NCI-H2196 (cell line): Measurements from ENCODE around the gene TMEM52.

Experiments used
- DNase-seq: peaks from one replicate; lab custom pipeline; 2025; ENCODE audit not compliant: unreplicated experiment; lab: John Stamatoyannopoulos, UW

The TMEM52 gene

DNA sequence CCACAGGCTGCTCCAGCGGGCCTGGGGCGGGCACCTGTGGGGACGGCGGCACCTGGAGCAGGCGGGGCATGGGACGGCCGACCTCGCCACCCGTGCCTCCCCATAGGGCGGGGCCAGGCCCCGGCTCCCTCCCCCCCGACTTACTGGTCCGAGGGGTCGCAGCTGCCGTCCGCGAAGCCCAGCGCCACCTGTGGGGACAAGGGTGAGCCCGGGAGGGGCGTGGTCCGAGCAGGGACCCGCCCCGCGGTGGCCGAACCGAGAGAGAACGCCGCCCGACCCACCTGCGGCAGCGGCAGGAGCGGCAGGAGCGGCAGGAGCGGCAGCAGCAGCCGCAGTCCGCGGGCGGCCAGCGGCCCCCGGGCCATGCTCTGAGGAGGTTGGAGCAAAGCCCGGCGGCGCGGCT lies at the start of gene TMEM52:
TSS of gene TMEM52 (minus strand) at position 379 of the 403 bp plus-strand sequence. CDS start at position 365, 14 bp downstream.
- no peak for DNase-seq

DNA sequence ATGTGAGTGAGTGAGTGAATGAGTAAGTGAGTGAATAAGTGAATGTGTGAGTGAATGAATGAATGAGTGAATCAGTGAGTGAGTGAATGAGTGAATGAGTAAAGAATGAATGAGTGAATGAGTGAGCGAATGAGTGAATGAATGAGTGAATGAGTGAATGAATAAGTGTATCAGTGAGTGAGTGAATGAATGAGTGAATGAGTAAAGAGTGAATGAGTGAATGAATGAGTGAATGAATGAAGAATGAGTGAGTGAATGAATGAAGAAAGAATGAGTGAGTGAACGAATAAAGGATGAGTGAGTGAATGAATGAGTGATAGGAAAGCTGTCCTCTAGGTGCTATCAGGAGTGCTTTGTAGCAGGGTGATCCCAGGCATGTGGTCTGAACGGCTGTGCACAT lies 48.8 kb upstream of the TMEM52 start:
- DNase-seq, result no peak

DNA sequence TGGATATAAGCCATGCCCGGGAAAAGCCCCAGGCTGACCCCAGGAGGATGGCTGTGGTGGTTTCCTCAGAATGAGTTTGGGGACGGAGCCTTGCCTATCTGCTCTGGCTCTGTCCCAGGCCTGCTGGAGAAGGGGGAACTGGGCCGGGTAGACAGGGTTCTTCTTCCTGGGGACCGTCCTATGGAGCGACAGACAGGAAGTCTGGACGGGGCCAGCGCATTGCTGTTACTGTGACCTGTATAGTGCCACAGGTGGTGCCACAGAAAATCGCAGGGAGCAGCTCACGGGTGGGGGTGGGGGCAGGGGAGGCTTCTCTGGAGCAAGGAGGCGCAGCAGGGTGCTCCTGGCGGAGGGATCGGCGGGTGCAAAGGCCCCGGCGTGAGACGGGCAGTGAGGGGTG lies 48.1 kb upstream of the TMEM52 start:
- no peak for DNase-seq

DNA sequence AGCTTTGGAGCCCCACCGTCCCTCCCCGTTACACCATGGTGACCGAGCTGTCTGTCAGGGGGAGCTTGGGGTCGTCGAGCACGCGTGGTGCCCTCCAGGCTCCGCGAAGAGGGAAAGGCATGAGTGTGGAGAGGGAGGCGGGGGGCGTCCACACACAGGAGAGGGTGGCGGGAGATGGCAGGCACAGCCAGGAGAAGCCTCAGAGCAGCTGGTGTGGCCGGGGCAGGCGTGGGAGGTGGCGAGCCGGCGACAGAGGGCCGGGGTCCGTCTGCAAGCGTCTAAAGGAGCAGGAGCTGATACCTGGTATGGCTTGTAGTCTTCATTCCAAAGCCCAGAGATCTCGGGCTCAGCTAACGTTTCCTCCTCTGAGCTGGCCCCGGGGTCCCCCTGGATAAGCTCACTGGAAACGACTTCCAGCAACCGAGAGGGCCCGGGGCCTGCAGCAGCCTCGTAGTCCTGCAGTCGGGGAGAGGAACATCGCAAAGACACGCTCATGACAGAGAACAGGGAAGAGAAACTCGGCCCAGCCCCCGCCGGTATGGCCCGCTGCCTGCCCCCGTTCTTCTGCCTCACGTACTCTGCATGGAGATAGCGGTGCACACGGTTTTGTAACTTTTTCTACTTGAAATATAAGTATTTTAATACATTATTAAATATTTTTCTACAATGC lies 47.1 kb upstream of the TMEM52 start:
- DNase-seq, result no peak

DNA sequence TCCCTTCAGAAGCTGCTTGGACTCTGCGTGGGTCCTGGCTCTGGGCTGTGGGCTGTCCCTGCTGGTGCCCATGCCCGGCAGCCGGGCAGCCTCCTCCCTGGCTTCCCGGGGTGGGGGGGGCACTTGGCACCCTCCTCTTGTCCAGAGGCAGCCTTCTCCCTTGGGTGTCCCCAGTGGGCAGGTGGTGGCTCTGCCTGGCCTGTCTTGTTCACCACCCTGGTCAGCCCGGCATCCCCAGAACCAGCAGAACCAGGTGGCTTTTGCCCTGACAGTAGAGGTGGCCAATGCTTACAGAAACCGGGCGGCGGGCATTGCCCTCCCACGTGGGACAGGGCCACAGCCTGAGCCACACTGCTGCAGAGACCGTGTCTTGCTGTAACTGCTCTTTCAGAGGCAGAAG lies 46.5 kb upstream of the TMEM52 start:
- no peak for DNase-seq

DNA sequence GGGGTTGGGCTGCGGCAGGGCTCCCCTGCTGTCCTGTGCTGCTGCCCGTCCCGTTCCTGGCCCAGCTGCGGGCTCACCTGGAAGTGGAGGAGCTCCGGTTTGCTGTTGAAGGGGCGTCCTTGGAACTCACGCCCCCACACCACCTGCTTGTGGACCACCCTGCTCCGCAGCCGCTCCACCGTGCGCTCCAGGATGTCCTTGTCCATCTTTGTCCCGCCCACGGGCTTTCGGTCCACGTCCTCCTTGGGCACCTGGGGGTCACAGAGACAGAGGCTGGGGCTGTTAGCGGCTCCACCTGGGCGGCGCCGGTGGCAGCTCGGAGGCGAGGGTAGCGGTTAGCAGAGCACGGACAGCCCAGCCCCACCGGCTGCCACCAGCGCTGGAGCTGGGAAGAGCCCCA lies 45.7 kb upstream of the TMEM52 start:
- no peak for DNase-seq

DNA sequence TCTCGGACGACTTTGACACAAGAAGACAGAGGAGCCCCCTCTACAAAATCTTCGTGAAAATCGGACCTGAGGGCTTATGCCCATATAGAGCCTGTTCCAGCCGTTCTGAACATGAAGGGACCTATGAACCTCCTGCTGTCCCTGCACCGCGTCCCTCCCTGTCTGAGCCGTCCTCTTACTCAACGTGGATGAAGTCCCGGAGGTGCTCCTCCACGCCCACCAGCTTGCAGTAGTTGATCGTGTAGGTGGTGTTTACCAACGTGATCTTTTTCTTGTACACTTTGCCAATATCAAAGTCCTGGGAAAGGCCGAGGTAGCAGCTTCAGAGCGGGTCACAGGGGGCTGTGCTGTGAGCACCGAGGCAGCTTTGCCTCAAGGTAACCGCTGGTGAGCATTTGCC lies 44.5 kb upstream of the TMEM52 start:
- no peak for DNase-seq

DNA sequence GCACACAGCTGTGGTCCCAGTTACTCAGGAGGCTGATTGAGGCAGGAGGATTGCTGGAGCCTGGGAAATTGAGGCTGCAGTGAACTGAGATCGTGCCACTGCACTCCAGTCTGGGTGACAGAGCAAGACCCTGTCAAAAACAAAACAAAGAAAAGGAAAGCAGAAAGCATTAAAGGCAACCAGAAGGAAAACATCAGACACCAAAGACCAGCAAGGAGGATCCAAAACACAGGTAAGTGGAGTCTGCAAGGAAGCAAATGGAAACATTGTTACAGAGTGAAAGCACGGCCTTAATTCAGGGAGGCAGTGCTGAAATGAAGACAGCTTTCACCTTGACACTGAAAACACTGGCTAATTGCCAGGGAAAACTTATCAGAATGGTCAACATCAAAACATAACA lies 43.7 kb upstream of the TMEM52 start:
- no peak for DNase-seq

DNA sequence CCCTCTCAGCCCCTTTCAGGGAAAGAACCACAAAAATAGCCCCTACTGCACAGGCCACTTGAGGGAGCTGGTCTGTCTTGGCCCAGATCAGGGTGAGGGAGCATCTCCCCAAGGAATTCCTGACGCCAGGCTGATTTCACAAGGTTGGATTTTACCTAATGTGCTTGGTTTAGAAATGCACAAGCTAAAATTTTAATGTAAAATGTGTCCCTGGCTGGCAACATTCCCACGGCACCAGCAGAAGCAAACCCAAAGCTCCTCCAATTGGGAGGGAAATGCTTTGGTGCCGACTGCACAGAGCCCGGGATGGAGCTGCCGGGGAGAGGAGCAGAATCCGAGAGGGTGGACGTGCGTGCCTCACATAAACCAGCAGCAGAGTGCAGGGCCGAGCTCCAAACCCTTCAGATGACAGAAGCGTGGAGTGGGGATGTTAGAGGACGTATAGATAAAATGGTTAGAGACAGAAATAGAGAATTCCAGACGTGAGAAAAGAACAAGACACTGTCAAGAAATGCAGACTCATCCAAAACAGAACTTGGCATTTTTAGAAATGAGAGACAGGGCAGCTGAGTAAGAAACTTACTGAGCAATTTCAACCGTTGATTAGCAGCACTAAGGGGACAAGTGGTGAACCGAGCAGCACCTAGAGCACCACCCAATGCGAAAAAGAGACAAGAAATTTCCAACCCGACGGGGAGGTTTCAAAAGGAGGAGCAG lies 41.6 kb upstream of the TMEM52 start:
- no peak for DNase-seq

DNA sequence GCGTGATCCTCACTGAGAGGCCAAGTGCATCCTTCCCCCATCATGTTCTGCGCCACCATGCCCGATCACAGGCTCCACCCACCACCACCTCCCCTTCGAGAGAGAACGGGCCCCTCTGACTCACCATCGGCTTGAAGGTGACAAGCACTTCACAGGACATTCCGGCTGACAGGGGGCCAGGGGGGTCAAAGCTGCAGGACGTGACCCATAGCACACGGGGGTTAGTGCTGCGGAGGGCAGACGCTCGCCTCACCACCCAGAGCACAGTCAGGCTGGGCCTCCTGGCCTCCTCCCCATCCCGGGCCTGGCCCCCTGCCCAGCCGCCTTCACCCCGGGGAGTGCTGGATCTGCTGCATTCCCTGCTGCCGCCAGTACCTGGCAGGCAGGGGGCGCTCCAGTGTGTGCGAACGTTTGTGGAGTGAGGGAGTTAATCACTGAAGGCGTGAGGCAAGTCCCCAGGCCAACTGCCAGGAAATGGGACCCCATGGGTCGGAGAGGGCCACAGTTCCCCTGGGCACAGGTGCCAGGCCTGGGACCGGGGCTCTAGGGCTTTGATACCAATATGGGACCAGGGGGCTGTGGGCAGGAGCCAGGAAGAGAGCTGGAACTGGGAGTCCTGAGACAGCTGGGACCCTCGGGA lies 40.9 kb upstream of the TMEM52 start:
- DNase-seq, result peak; percentile 98

DNA sequence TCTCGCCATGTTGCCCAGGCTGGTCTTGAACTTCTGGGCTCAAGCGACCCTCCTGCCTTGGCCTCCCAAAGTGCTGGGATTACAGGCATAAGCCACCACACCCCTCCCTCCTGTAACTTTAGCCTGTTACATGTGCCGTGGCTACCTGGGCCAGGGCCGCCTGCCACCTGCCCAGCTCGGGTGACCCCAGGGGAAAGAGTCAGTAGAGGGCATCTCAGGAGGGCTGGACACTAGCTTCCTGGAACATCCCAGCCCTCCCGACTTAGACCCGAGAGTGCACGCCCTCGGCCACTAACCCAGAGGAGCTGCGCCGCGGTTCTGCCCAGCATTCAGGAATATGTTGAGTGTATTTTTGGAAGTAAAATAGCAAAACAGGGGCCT lies 40.4 kb upstream of the TMEM52 start:
- peak; percentile 59 for DNase-seq

DNA sequence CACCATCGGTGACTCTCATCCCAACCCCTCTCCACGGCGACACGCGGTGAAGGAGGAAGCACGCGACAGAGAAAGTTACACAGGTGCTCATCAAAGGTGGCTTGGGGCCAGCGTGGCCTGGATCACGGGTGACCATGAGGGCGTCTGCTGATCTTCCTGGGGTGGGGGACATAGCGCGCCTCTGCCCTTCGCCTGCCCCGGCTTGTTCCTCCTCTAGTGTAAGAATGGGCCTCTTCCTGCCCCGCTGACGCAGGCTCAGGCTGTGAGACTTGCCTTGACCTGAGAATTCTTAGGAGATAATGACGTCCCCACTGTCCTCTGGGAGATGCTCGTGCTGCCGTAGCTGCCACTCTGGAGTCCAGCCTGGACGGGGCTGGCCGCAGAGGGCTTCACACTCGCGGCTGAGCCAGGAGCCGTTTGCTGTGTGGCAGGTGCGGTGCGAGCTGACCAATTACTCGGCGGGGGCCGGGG lies 39.0 kb upstream of the TMEM52 start:
- DNase-seq, result no peak

DNA sequence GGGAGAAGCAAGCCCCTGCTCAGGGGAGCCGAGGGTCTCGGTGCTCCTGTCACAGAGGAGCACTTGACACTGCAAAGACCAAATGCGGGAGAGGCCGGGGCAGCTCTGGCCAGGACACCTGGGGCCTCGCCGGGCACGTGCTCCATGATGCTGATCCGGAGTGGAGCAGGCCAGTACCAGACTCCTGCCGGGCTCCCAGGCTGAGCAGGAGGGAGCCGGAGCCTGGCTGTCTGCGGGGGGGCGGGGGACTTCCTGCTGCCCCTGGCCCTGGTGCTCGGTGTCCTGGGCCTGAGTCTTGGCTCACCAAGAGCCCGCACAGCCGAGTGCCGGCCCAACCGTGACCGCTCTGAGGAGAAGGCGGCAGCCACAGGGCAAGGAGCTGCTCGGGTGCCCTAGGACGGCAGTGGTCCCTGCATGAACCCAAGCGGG lies 38.5 kb upstream of the TMEM52 start:
- no peak for DNase-seq

DNA sequence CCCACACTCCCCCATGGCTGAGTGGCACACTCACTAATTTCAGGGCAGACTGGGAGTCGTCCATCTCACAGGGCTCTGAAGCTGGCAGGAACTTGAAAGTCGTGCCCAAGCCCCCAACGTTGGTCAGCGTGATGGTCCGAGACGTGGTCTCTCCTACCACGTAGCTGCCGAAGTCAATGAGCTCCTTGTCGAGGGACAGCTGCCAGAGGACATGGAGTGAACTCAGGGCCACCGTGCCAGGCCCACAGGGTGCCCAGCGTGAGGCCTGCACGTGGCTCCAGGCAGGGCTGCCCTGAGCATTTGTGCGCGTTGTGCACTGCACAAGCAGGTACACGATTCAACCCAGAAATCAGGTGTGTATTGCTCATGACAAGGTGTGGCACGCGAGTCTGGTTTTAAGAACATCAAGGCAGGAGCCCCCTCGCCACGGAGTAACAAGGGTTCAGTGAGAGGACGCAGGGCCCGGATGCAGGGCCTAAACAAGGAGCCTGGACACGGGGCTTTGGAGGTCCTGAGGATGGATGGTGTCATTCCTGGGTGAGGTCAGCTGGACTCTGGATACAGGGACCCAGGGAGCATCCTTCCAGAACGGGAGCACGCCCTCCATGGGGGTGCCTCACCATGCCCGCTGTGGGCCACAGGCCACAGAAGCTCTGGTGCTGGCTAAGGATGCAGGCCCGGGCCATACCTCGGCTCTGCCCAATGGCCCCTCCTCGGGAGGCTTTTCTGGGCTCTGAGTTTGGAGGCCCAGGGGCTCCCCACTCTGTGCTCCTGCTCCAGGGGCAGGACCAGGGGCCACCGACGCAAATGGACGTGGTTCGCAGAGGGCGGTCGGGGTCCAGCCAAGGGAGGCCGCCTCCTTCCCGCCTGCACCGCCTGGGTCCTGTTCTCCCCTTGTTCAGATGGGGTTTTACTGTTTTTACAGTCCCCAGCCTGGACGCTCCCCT lies 37.8 kb upstream of the TMEM52 start:
- no peak for DNase-seq

DNA sequence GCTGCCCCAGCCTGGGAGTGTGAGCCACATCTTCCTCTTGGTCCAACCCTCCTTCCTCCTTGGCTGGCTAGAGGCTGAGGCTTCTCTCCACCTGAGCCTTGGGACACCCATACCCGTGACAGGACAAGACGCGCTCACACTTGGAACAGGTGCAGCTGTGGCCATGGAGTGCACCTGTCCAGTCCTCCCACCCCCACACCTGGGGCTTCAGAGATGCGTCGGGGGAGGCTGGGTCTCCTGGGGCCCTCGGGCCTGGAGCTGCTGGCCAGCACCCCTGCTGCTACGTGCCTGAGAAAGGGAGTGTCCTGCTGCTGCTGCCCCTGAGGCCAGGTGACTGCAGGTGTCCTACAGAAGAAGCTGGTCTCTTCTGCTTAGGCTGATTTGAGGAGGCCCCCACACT lies 37.0 kb upstream of the TMEM52 start:
- DNase-seq, result peak; percentile 48

DNA sequence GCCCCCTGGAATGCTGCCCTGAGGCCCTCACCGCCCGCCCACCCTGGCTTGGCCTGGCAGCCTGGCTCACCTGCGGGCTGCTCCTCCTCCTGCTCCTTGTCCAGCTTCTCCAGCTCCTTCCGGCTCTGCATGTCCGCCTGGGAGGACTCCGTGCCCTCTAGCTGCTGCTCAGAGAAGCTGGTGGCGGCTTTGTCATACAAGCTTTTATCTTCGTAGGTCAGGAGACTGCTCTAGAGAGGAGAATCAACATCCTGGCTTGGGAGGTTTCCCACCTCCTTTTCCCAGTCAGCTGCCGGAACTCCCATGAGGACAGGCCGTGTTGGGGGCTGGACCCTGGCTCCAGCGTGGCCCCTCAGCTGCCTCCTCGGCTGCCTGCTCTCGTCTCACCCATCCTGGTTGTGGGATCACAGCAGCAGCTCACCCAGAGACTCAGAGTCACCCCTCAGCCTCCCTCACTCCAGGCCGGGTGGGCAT lies 36.6 kb upstream of the TMEM52 start:
- no peak for DNase-seq

DNA sequence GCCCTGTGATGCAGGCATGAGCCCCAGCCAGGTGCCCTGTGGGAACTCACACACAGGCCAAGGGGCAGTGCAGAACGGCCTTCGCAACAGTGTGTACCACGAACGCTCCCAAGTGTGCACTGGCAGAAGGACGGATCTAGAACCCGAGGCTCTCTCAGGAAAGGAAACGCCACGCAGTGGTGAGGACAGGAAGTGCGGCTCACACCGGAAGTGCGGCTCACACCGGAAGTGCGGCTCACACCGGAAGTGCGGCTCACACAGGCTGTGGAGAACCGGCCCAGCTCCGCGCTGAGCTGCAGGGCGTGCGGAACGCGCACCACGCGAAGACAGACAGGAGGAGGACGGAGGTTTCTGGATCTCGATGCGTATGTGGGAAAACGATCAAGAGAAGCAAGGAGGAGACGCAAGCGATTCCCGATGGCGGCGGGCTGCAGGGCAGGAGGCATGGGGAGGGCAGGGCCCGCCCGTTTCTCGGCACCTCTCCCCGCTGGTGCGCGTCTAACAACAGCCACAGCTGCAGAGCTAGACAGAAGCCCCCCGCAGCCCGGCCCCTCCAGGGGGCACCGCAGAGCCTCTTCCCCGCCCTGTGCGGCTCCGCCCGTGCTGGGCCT lies 35.9 kb upstream of the TMEM52 start:
- no peak for DNase-seq

DNA sequence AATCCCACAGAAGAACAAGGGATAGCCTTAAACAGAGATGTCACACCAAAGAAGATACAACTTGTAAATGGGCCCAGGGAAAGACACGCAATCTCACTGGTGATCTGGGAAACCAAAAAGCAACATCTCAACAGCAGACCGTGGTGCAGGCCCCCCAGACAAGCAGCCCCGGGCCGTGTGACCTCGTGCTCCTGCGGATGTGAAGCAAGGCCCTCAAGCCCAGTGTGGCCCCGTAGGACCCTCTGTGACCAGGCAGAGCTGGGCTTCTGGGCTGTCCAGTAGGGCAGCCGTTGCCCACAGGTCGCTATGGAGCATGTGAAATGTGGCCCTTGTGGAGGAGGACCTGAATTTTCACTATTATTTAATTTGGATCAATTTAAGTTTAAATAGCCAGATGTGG lies 34.9 kb upstream of the TMEM52 start:
- DNase-seq, result no peak

DNA sequence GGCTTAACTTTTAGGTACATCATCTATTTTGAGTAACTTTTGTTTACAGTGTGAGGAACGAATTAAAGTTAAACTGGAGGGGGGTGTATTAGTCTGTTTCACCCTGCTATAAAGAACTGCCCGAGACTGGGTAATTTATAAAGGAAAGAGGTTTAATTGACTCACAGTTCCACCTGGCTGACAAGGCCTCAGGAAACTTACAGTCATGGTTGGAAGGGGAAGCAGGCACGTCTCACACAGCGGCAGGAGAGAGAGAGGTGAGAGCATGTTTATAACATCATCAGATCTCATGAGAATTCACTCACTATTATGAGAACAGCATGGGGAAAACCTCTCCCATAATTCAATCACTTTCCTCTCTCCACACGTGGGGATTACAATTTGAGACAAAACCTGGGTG lies 31.9 kb upstream of the TMEM52 start:
- DNase-seq, result no peak

DNA sequence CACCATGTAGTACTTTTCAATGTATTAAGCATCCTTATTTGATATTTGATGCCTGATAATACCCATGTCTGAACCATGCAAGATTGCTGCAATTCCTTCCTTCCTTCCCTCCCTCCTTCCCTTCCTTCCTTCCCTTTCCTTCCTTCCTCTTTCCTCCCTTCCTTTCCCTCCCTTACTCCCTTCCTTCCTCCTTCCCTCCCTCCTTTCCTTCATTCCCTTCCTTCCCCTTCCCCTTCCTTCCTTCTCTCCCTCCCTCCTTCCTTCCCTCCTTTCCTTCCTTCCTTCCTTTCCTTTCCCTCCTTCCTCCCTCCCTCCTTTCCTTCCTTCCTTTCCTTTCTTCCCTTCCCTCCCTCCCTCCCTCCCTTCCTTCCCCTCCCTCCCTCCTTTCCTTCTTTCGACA lies 29.7 kb upstream of the TMEM52 start:
- no peak for DNase-seq

DNA sequence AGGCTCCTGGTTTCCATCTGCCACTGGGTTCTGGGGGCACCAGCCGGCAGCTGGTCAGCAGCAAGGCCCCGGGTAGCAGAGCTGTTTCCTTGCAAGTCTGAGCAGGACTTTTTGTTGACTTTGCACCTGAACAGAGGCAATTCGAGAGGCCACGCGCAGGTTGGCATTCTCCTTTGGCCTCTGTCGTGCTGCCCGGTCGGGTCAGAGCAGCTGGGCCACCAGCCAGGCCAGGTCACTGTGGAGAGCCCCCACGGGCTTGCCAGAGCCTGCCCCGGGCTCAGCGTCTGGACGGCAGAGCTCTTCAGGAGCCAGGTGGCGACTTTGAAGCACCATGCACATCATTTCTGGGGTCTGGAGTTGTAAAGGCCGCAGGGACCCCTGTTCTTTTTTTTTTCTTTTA lies 28.4 kb upstream of the TMEM52 start:
- peak; percentile 91 for DNase-seq
